GM23338 (cell line): ENCODE results near the gene PARL.

Experiments used
- CREB1 ChIP-seq: fragments of 250-450 bp; sonication (Bioruptor Pico); IDR thresholded peaks from 2 replicates; pipeline ENCODE4 v1.5.0; 2020; ENCODE audit warnings: low read depth, mild to moderate bottlenecking, moderate library complexity
- CTCF ChIP-seq, 2 experiments: fragments of 200-600 bp in 1 of 2; sonication (generic) in 1 of 2; conservative IDR thresholded peaks; 2 replicates each; pipeline versions ENCODE4 v1.5.1 to v1.6.1; 2016 to 2017; ENCODE audit warnings: antibody characterized with exemption in 2 of 2, low read depth in 2 of 2, mild to moderate bottlenecking in 2 of 2, moderate library complexity in 1 of 2
- ETS1 ChIP-seq: IDR thresholded peaks from 2 replicates; pipeline ENCODE4 v1.6.1; 2016; ENCODE audit warnings: antibody characterized with exemption
- EZH2 ChIP-seq: fragments of 200-600 bp; sonication (generic); IDR thresholded peaks from one replicate; pipeline ENCODE4 v1.8.0; 2017; ENCODE audit warnings: antibody characterized with exemption, mild to moderate bottlenecking, low read depth; ENCODE audit not compliant: unreplicated experiment
- EZH2phosphoT487 ChIP-seq: fragments of 200-600 bp; sonication (generic); IDR thresholded peaks from one replicate; pipeline ENCODE4 v1.8.1; 2018; ENCODE audit warnings: antibody characterized with exemption; ENCODE audit not compliant: unreplicated experiment
- JUNB ChIP-seq: IDR thresholded peaks from one replicate; pipeline ENCODE4 v1.6.1; 2016; ENCODE audit warnings: antibody characterized with exemption; ENCODE audit not compliant: unreplicated experiment
- POLR2AphosphoS5 ChIP-seq: IDR thresholded peaks from 2 replicates; pipeline ENCODE4 v1.6.1; 2016; ENCODE audit warnings: antibody characterized with exemption, low read depth
- REST ChIP-seq: IDR thresholded peaks from one replicate; pipeline ENCODE4 v1.6.1; 2018; ENCODE audit warnings: antibody characterized with exemption; ENCODE audit not compliant: unreplicated experiment
- STAT1 ChIP-seq: IDR thresholded peaks from one replicate; pipeline ENCODE4 v1.6.1; 2016; ENCODE audit warnings: antibody characterized with exemption; ENCODE audit not compliant: unreplicated experiment
- ZNF331 ChIP-seq: fragments of 250-450 bp; sonication (Bioruptor Pico); IDR thresholded peaks from 2 replicates; pipeline ENCODE4 v1.5.0; 2020; ENCODE audit warnings: low read depth, mild to moderate bottlenecking, moderate library complexity

- TF ChIP-seq CTCF (conservative IDR thresholded peaks at IDR 0.05; ENCODE audit: low read depth in 2 of 2): no peak
- TF ChIP-seq POLR2AphosphoS5: no peak
- no peak for TF ChIP-seq EZH2
- TF ChIP-seq REST: no peak
- TF ChIP-seq ZNF331 (CRISPR knock-in tag): no peak
- TF ChIP-seq EZH2phosphoT487: no peak
- TF ChIP-seq JUNB: no peak
- no peak for TF ChIP-seq ETS1
- no peak for TF ChIP-seq STAT1
- no peak for TF ChIP-seq CREB1 (CRISPR knock-in tag)
Observed at GRCh38 chr3:183824761-183825455, 59.8 kb downstream of the PARL start.
